ENCODE data around the gene GRM8.
"Not testable (repeated sequence)": the region's sequence is repeated elsewhere in the genome, so short reads cannot be mapped to it uniquely, and the experiment has no call there.

GRM8 gene

GRCh38 chr7:126905255-126905654 is 347.5 kb downstream of the GRM8 start:
- DNase-seq, result not testable (repeated sequence)

GRCh38 chr7:126901041-126901765 is 351.5 kb downstream of the GRM8 start:
- not testable (repeated sequence) for DNase-seq

- DNase-seq, result peak; percentile 86
Observed at GRCh38 chr7:126887980-126888379, 364.8 kb downstream of the GRM8 start.

GRCh38 chr7:126887560-126887959 is 365.2 kb downstream of the GRM8 start:
- not testable (repeated sequence) for DNase-seq

GRCh38 chr7:126882730-126883129 is 370.0 kb downstream of the GRM8 start:
- not testable (repeated sequence) for DNase-seq

GRCh38 chr7:126881908-126882307 is 370.8 kb downstream of the GRM8 start:
- DNase-seq, result not testable (repeated sequence)

GRCh38 chr7:126881315-126881714 is 371.4 kb downstream of the GRM8 start:
- DNase-seq, result no peak

- not testable (repeated sequence) for DNase-seq
Observed at GRCh38 chr7:126876536-126876935, 376.2 kb downstream of the GRM8 start.

- DNase-seq, result no peak
Observed at GRCh38 chr7:126856691-126857291, 395.9 kb downstream of the GRM8 start.

GRCh38 chr7:126845331-126845730 is 407.4 kb downstream of the GRM8 start:
- no peak for DNase-seq

GRCh38 chr7:126843883-126844282 is 408.9 kb downstream of the GRM8 start:
- no peak for DNase-seq

- no peak for DNase-seq
Observed at GRCh38 chr7:126843336-126843735, 409.4 kb downstream of the GRM8 start.

GRCh38 chr7:126842451-126842850 is 410.3 kb downstream of the GRM8 start:
- no peak for DNase-seq

- DNase-seq, result no peak
Observed at GRCh38 chr7:126840869-126841268, 411.9 kb downstream of the GRM8 start.

GRCh38 chr7:126839624-126840023 is 413.1 kb downstream of the GRM8 start:
- DNase-seq, result peak; percentile 68

GRCh38 chr7:126838194-126838593 is 414.5 kb downstream of the GRM8 start:
- DNase-seq, result no peak

- DNase-seq, result not testable (repeated sequence)
Observed at GRCh38 chr7:126831241-126831640, 421.5 kb downstream of the GRM8 start.

- DNase-seq, result no peak
Observed at GRCh38 chr7:126820925-126821324, 431.8 kb downstream of the GRM8 start.

GRCh38 chr7:126819197-126819484 is 433.6 kb downstream of the GRM8 start:
- DNase-seq, result no peak

GRCh38 chr7:126818393-126819196 is 434.1 kb downstream of the GRM8 start:
- DNase-seq, result no peak

- no peak for DNase-seq
Observed at GRCh38 chr7:126809188-126809587, 443.6 kb downstream of the GRM8 start.

GRCh38 chr7:126806614-126807013 is 446.1 kb downstream of the GRM8 start:
- DNase-seq, result no peak

GRCh38 chr7:126805351-126805750 is 447.4 kb downstream of the GRM8 start:
- DNase-seq, result no peak

GRCh38 chr7:126804604-126805003 is 448.1 kb downstream of the GRM8 start:
- DNase-seq, result no peak

All from DMS79 (cell line).